Chondrocyte (in vitro differentiated cells): Measurements from ENCODE around the gene METTL14. TPM values are rescaled to one million over a fixed set of nuclear protein-coding genes. Genes with fewer than 3 reads are reported as not detected.
A peak's percentile ranks its signal among the peaks of the same experiment; 100 is the strongest.

ENCODE experiments used
- DNase-seq: peaks from one replicate; pipeline ENCODE4 v3.0.0; 2021; ENCODE audit warnings: mixed read lengths, low spot score
- H3K27ac Mint-ChIP-seq: one replicate; pipeline ENCODE4 v1.8.0; 2021; ENCODE audit warnings: mild to moderate bottlenecking, moderate library complexity, mixed read lengths; ENCODE audit not compliant: unreplicated experiment
- H3K27me3 Mint-ChIP-seq: 2 replicates; pipeline ENCODE4 v1.8.0; 2021; ENCODE audit warnings: low read depth, mixed read lengths
- H3K36me3 Mint-ChIP-seq: 2 replicates; pipeline ENCODE4 v1.8.0; 2021; ENCODE audit warnings: low read depth, mixed read lengths
- H3K4me1 Mint-ChIP-seq: 2 replicates; pipeline ENCODE4 v1.8.0; 2021; ENCODE audit warnings: low read depth, mild to moderate bottlenecking, mixed read lengths
- H3K4me3 Mint-ChIP-seq: one replicate; pipeline ENCODE4 v1.8.0; 2021; ENCODE audit warnings: mild to moderate bottlenecking, moderate library complexity, mixed read lengths; ENCODE audit not compliant: unreplicated experiment
- H3K9me3 Mint-ChIP-seq: 2 replicates; pipeline ENCODE4 v1.8.0; 2021; ENCODE audit warnings: low read depth, mixed read lengths
- total RNA-seq: library from RNA; stranded (reverse); gene quantifications from 3 replicates; pipeline ENCODE4 v1.2.1, GENCODE V29; 2021
- TF ChIP-seq, protein P1 (sequence below): fragments of 200-600 bp; sonication (generic); IDR thresholded peaks from 2 replicates; pipeline ENCODE4 v1.5.0; 2021; ENCODE audit warnings: antibody characterized with exemption, mild to moderate bottlenecking, moderate library complexity

Gene METTL14
- total RNA-seq, 1 donor from 2014 or later: 32.1 TPM

DNA sequence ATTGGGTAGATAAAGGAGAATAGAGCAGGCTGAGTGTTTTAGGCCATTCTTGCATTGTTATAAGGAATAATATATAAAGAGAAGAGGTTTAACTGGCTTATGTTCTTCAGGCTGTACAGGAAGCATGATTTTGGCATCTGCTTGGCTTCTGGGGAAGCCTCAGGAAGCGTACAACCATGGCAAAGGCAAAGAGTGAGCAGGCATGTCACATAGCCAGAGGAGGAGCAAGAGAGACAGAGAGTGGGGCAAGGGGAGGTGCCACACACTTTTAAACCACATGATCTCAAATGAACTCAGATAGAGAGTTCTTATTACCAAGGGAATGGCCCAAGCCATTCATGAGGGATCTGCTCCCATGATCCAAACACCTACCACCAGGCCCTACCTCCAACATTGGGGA, 4.4 kb upstream of the METTL14 start:
- Mint-ChIP-seq H3K4me1 (peaks cover 9% of the 10 kb centered on the region), H3K4me3 (no peak overlapping the region), H3K36me3 (no peaks in the 10 kb centered on the region), H3K27me3 (peaks cover 7% of the 10 kb centered on the region), H3K27ac (no peak overlapping the region), H3K9me3 (no peaks in the 10 kb centered on the region)
- TF ChIP-seq, protein P1, sequence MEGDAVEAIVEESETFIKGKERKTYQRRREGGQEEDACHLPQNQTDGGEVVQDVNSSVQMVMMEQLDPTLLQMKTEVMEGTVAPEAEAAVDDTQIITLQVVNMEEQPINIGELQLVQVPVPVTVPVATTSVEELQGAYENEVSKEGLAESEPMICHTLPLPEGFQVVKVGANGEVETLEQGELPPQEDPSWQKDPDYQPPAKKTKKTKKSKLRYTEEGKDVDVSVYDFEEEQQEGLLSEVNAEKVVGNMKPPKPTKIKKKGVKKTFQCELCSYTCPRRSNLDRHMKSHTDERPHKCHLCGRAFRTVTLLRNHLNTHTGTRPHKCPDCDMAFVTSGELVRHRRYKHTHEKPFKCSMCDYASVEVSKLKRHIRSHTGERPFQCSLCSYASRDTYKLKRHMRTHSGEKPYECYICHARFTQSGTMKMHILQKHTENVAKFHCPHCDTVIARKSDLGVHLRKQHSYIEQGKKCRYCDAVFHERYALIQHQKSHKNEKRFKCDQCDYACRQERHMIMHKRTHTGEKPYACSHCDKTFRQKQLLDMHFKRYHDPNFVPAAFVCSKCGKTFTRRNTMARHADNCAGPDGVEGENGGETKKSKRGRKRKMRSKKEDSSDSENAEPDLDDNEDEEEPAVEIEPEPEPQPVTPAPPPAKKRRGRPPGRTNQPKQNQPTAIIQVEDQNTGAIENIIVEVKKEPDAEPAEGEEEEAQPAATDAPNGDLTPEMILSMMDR: no peak
- DNase-seq: no peak

DNA sequence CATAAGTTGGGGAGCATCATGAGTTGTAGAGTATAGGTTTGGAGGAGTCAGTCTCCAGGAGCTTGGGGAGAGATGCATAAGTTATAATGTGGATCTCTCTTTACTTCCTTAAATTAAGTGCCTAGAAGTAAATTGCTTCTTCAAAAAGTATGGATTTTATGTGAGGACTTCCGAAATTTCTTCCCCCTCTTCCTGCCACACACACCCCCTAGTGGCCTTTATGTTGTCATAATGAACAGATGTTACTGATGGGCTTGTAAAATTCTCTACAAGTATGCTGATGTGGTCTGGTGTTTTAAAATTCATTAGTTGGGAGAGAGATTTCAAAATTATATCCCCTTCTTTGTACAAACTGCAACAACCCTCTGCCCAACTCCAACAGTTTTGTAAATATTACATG, 2.3 kb upstream of the METTL14 start:
- peaks cover 24% of the 10 kb centered on the region for H3K4me1 Mint-ChIP-seq
- peaks cover 7% of the 10 kb centered on the region for H3K27me3 Mint-ChIP-seq
- no peaks in the 10 kb centered on the region for H3K9me3 Mint-ChIP-seq
- TF ChIP-seq, protein P1: peak; percentile 80
- H3K27ac Mint-ChIP-seq: no peak overlapping the region
- peaks cover 3% of the 10 kb centered on the region for H3K36me3 Mint-ChIP-seq
- DNase-seq: no peak
- no peak overlapping the region for H3K4me3 Mint-ChIP-seq

DNA sequence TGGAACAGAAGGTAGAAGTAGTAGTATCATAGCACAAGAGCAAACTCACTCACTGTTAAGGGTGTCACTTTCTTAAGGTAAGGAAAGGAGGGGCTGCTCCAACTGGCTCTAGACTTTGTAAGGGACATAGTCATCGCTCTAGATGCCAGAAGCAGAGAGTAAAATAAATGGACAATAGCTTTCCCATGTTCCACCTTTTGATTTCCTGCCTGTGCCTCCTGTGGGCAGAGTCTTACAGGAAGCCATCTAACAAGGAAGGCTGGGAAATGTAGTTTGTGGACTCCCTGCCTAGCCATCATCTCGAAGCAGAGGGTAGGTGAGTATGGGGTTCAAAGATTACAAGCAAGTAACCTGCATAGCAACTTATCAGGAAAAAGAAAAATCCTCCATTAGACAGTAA, 1.7 kb upstream of the METTL14 start:
- Mint-ChIP-seq H3K27ac (no peak overlapping the region), H3K4me1 (peaks cover 24% of the 10 kb centered on the region), H3K4me3 (no peak overlapping the region), H3K27me3 (peaks cover 7% of the 10 kb centered on the region), H3K9me3 (no peaks in the 10 kb centered on the region), H3K36me3 (peaks cover 3% of the 10 kb centered on the region)
- TF ChIP-seq, protein P1: no peak
- DNase-seq: no peak

DNA sequence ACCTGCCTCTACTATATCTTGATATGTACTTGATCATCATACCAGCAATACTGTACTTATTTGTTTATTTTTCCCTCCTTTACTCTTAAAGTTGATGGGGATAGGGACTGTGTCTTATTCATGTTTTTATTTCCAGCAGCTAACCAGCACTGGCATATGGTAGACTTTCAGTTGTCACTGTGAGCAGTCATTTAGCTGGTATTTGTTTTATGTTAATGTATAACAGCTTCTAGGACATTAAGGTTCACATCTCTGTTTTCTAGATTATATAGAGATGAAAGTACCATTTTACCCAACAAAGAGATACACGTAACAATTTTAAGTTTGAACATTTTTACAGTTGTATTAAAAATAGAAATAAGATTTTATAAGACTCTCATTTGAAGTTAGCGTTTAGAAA, 17.9 kb downstream of the METTL14 start:
- H3K27ac Mint-ChIP-seq: no peak overlapping the region
- TF ChIP-seq, protein P1: no peak
- no peak overlapping the region for H3K4me3 Mint-ChIP-seq
- DNase-seq: no peak
- H3K4me1 Mint-ChIP-seq: no peaks in the 10 kb centered on the region
- no peaks in the 10 kb centered on the region for H3K9me3 Mint-ChIP-seq
- peaks cover 26% of the 10 kb centered on the region for H3K36me3 Mint-ChIP-seq
- no peaks in the 10 kb centered on the region for H3K27me3 Mint-ChIP-seq

DNA sequence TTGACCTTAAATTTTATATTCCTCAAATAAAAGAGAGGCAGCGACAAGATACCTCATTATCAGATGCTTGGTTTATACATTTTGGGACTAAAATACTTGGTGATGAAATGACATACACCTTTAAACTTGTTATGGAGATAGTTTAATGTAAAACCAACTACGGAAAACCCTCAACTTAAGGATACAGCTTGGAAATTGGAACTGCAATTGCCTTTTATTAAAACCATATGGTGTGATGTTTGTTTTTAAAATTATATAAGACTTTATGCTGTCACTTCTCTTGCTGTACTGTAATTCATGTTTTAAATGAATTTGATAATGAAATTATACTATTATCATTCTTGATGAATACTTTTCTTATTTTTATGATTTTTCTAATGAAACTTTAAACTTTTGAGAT, 25.9 kb downstream of the METTL14 start:
- no peaks in the 10 kb centered on the region for H3K27me3 Mint-ChIP-seq
- H3K4me3 Mint-ChIP-seq: no peak overlapping the region
- TF ChIP-seq, protein P1: no peak
- H3K9me3 Mint-ChIP-seq: no peaks in the 10 kb centered on the region
- no peak overlapping the region for H3K27ac Mint-ChIP-seq
- H3K4me1 Mint-ChIP-seq: peaks cover 2% of the 10 kb centered on the region
- peaks cover 13% of the 10 kb centered on the region for H3K36me3 Mint-ChIP-seq
- DNase-seq: no peak
